ENCODE data around the gene BCL2L1. TPM values are rescaled to one million over a fixed set of nuclear protein-coding genes. Genes with fewer than 3 reads are reported as not detected.
"Not testable (repeated sequence)": the region's sequence is repeated elsewhere in the genome, so short reads cannot be mapped to it uniquely, and the experiment has no call there.

The BCL2L1 gene
- polyA plus RNA-seq, 1 donor: 58.5 TPM

- H3K4me3 ChIP-seq (ENCODE audit: low read length): no peak overlapping the region
- no peaks in the 10 kb centered on the region for H3K9me3 ChIP-seq (ENCODE audit: control insufficient read depth, low read depth, low read length)
- peaks cover 26% of the 10 kb centered on the region for H3K36me3 ChIP-seq (ENCODE audit: control insufficient read depth, insufficient read depth, low read length)
- H3K27ac ChIP-seq (ENCODE audit: low read length): peak overlapping the region; percentile 55
- H3K27me3 ChIP-seq (ENCODE audit: control insufficient read depth, insufficient read depth, low read length): no peaks in the 10 kb centered on the region
- peak; percentile 44 to 80 for DNase-seq
- peaks cover 31% of the 10 kb centered on the region for H3K4me1 ChIP-seq (ENCODE audit: control insufficient read depth, insufficient read depth, low read length)
- WGBS (ENCODE audit: insufficient coverage, low lambda C conversion rate): no CpG with 5 or more reads among the region's 11 CpGs
Observed at GRCh38 chr20:31663838-31664695, 58.6 kb downstream of the BCL2L1 start.

- no peak for DNase-seq
- H3K27me3 ChIP-seq (ENCODE audit: control insufficient read depth, insufficient read depth, low read length): no peaks in the 10 kb centered on the region
- peaks cover 26% of the 10 kb centered on the region for H3K36me3 ChIP-seq (ENCODE audit: control insufficient read depth, insufficient read depth, low read length)
- H3K9me3 ChIP-seq (ENCODE audit: control insufficient read depth, low read depth, low read length): no peaks in the 10 kb centered on the region
- H3K4me1 ChIP-seq (ENCODE audit: control insufficient read depth, insufficient read depth, low read length): peaks cover 31% of the 10 kb centered on the region
- WGBS (ENCODE audit: insufficient coverage, low lambda C conversion rate): no CpG with 5 or more reads among the region's 2 CpGs
- H3K27ac ChIP-seq (ENCODE audit: low read length): peak overlapping the region; percentile 24
- H3K4me3 ChIP-seq (ENCODE audit: low read length): no peak overlapping the region
Observed at GRCh38 chr20:31663524-31663837, 59.2 kb downstream of the BCL2L1 start.

GRCh38 chr20:31662372-31662854, 60.3 kb downstream of the BCL2L1 start:
- H3K27me3 ChIP-seq (ENCODE audit: control insufficient read depth, insufficient read depth, low read length): no peaks in the 10 kb centered on the region
- peaks cover 31% of the 10 kb centered on the region for H3K4me1 ChIP-seq (ENCODE audit: control insufficient read depth, insufficient read depth, low read length)
- WGBS (ENCODE audit: insufficient coverage, low lambda C conversion rate): 90% methylated on average over 2 of the region's 6 CpGs
- H3K9me3 ChIP-seq (ENCODE audit: control insufficient read depth, low read depth, low read length): no peaks in the 10 kb centered on the region
- no peak for DNase-seq
- no peak overlapping the region for H3K27ac ChIP-seq (ENCODE audit: low read length)
- H3K36me3 ChIP-seq (ENCODE audit: control insufficient read depth, insufficient read depth, low read length): peaks cover 19% of the 10 kb centered on the region
- H3K4me3 ChIP-seq (ENCODE audit: low read length): no peak overlapping the region

- peaks cover 18% of the 10 kb centered on the region for H3K36me3 ChIP-seq (ENCODE audit: control insufficient read depth, insufficient read depth, low read length)
- no peaks in the 10 kb centered on the region for H3K9me3 ChIP-seq (ENCODE audit: control insufficient read depth, low read depth, low read length)
- H3K27me3 ChIP-seq (ENCODE audit: control insufficient read depth, insufficient read depth, low read length): no peaks in the 10 kb centered on the region
- H3K4me1 ChIP-seq (ENCODE audit: control insufficient read depth, insufficient read depth, low read length): peaks cover 31% of the 10 kb centered on the region
- peak overlapping the region; percentile 40 for H3K4me3 ChIP-seq (ENCODE audit: low read length)
- WGBS (ENCODE audit: insufficient coverage, low lambda C conversion rate): 30% methylated on average over 2 of the region's 31 CpGs
- H3K27ac ChIP-seq (ENCODE audit: low read length): no peak overlapping the region
- peak; percentile 61 to 71 for DNase-seq
Observed at GRCh38 chr20:31661625-31662371, 60.9 kb downstream of the BCL2L1 start.

- no peak for DNase-seq
- H3K27ac ChIP-seq (ENCODE audit: low read length): no peak overlapping the region
- no peak overlapping the region for H3K4me3 ChIP-seq (ENCODE audit: low read length)
- H3K27me3 ChIP-seq (ENCODE audit: control insufficient read depth, insufficient read depth, low read length): no peaks in the 10 kb centered on the region
- H3K9me3 ChIP-seq (ENCODE audit: control insufficient read depth, low read depth, low read length): no peaks in the 10 kb centered on the region
- WGBS (ENCODE audit: insufficient coverage, low lambda C conversion rate): no CpG with 5 or more reads among the region's 5 CpGs
- no peaks in the 10 kb centered on the region for H3K4me1 ChIP-seq (ENCODE audit: control insufficient read depth, insufficient read depth, low read length)
- no peaks in the 10 kb centered on the region for H3K36me3 ChIP-seq (ENCODE audit: control insufficient read depth, insufficient read depth, low read length)
Observed at GRCh38 chr20:31654534-31654933, 68.1 kb downstream of the BCL2L1 start.

- Histone ChIP-seq H3K27me3 (ENCODE audit: control insufficient read depth, insufficient read depth, low read length) (no peaks in the 10 kb centered on the region), H3K4me1 (ENCODE audit: control insufficient read depth, insufficient read depth, low read length) (no peaks in the 10 kb centered on the region), H3K36me3 (ENCODE audit: control insufficient read depth, insufficient read depth, low read length) (no peaks in the 10 kb centered on the region), H3K4me3 (ENCODE audit: low read length) (no peak overlapping the region), H3K9me3 (ENCODE audit: control insufficient read depth, low read depth, low read length) (no peaks in the 10 kb centered on the region), H3K27ac (ENCODE audit: low read length) (no peak overlapping the region)
- DNase-seq: no peak
- WGBS (ENCODE audit: insufficient coverage, low lambda C conversion rate): no CpG with 5 or more reads among the region's 5 CpGs
Observed at GRCh38 chr20:31653561-31653960, 69.1 kb downstream of the BCL2L1 start.

- no peak for DNase-seq
- Histone ChIP-seq H3K4me3 (ENCODE audit: low read length) (no peak overlapping the region), H3K27ac (ENCODE audit: low read length) (no peak overlapping the region), H3K27me3 (ENCODE audit: control insufficient read depth, insufficient read depth, low read length) (no peaks in the 10 kb centered on the region), H3K36me3 (ENCODE audit: control insufficient read depth, insufficient read depth, low read length) (no peaks in the 10 kb centered on the region), H3K4me1 (ENCODE audit: control insufficient read depth, insufficient read depth, low read length) (no peaks in the 10 kb centered on the region), H3K9me3 (ENCODE audit: control insufficient read depth, low read depth, low read length) (no peaks in the 10 kb centered on the region)
- no CpG with 5 or more reads among the region's 5 CpGs for WGBS (ENCODE audit: insufficient coverage, low lambda C conversion rate)
Observed at GRCh38 chr20:31652917-31653396, 69.7 kb downstream of the BCL2L1 start.

- H3K9me3 ChIP-seq (ENCODE audit: control insufficient read depth, low read depth, low read length); H3K4me1 ChIP-seq (ENCODE audit: control insufficient read depth, insufficient read depth, low read length); H3K27me3 ChIP-seq (ENCODE audit: control insufficient read depth, insufficient read depth, low read length); H3K4me3 ChIP-seq (ENCODE audit: low read length); DNase-seq; H3K36me3 ChIP-seq (ENCODE audit: control insufficient read depth, insufficient read depth, low read length); H3K27ac ChIP-seq (ENCODE audit: low read length): not testable (repeated sequence)
- WGBS (ENCODE audit: insufficient coverage, low lambda C conversion rate): no CpG with 5 or more reads among the region's 3 CpGs
Observed at GRCh38 chr20:31648104-31648503, 74.6 kb downstream of the BCL2L1 start.

GRCh38 chr20:31644701-31645100, 78.0 kb downstream of the BCL2L1 start:
- no peak for DNase-seq
- Histone ChIP-seq H3K27ac (ENCODE audit: low read length) (no peak overlapping the region), H3K9me3 (ENCODE audit: control insufficient read depth, low read depth, low read length) (no peaks in the 10 kb centered on the region), H3K36me3 (ENCODE audit: control insufficient read depth, insufficient read depth, low read length) (no peaks in the 10 kb centered on the region), H3K4me1 (ENCODE audit: control insufficient read depth, insufficient read depth, low read length) (no peaks in the 10 kb centered on the region), H3K27me3 (ENCODE audit: control insufficient read depth, insufficient read depth, low read length) (no peaks in the 10 kb centered on the region), H3K4me3 (ENCODE audit: low read length) (no peak overlapping the region)
- no CpG with 5 or more reads among the region's 8 CpGs for WGBS (ENCODE audit: insufficient coverage, low lambda C conversion rate)

GRCh38 chr20:31643522-31643921, 79.1 kb downstream of the BCL2L1 start:
- H3K27me3 ChIP-seq (ENCODE audit: control insufficient read depth, insufficient read depth, low read length): peaks cover 5% of the 10 kb centered on the region
- H3K36me3 ChIP-seq (ENCODE audit: control insufficient read depth, insufficient read depth, low read length): no peaks in the 10 kb centered on the region
- DNase-seq: no peak
- H3K27ac ChIP-seq (ENCODE audit: low read length): no peak overlapping the region
- no CpG with 5 or more reads among the region's 4 CpGs for WGBS (ENCODE audit: insufficient coverage, low lambda C conversion rate)
- H3K4me3 ChIP-seq (ENCODE audit: low read length): no peak overlapping the region
- no peaks in the 10 kb centered on the region for H3K4me1 ChIP-seq (ENCODE audit: control insufficient read depth, insufficient read depth, low read length)
- H3K9me3 ChIP-seq (ENCODE audit: control insufficient read depth, low read depth, low read length): no peaks in the 10 kb centered on the region

All from large intestine (tissue), 3 donors.